Glomerular endothelial cell (primary cell): ENCODE measurements around the gene GPR146. TPM values are rescaled to one million over a fixed set of nuclear protein-coding genes. Genes with fewer than 3 reads are reported as not detected.

Source experiments
- DNase-seq: peaks from one replicate; pipeline ENCODE4 v3.0.0-alpha.2; 2011; ENCODE audit warnings: low read depth, low spot score; ENCODE audit errors: extremely low read depth
- total RNA-seq: library from RNA; depleted of rRNA; stranded (reverse); fragments of >200 nt; gene quantifications from 2 replicates; pipeline ENCODE4 v1.2.3, GENCODE V29; 2015

Gene GPR146
- total RNA-seq, 1 donor from 2014 or later = 33.5 TPM

- DNase-seq = no peak
Measured at GRCh38 chr7:1041551-1042491, 2.5 kb upstream of the GPR146 start.

- DNase-seq = no peak
Measured at GRCh38 chr7:1042492-1042833, 1.9 kb upstream of the GPR146 start.

- no peak for DNase-seq
Measured at GRCh38 chr7:1043552-1044188, 676 bp upstream of the GPR146 start.

- DNase-seq = no peak
Measured at GRCh38 chr7:1045069-1046063, 1.0 kb downstream of the GPR146 start.

GRCh38 chr7:1046722-1047679 is 2.7 kb downstream of the GPR146 start:
- no peak for DNase-seq

GRCh38 chr7:1049006-1049741 is 4.8 kb downstream of the GPR146 start:
- no peak for DNase-seq

GRCh38 chr7:1049801-1050200 is 5.5 kb downstream of the GPR146 start:
- no peak for DNase-seq

- DNase-seq = no peak
Measured at GRCh38 chr7:1050254-1050906, 6.0 kb downstream of the GPR146 start.

GRCh38 chr7:1050956-1051690 is 6.8 kb downstream of the GPR146 start:
- DNase-seq = no peak

GRCh38 chr7:1052031-1052818 is 7.9 kb downstream of the GPR146 start:
- DNase-seq = no peak

- DNase-seq = no peak
Measured at GRCh38 chr7:1053002-1053411, 8.7 kb downstream of the GPR146 start.

GRCh38 chr7:1053816-1054370 is 9.5 kb downstream of the GPR146 start:
- no peak for DNase-seq

GRCh38 chr7:1054438-1054837 is 10.1 kb downstream of the GPR146 start:
- DNase-seq = no peak

GRCh38 chr7:1054861-1055450 is 10.6 kb downstream of the GPR146 start:
- DNase-seq = no peak

- DNase-seq = no peak
Measured at GRCh38 chr7:1055491-1055955, 11.2 kb downstream of the GPR146 start.
